Stimulated activated CD8-positive, alpha-beta memory T cell treated with anti-CD3 and anti-CD28 coated beads, Interleukin-4, amount 100 ng/mL, for 4 hours (primary cell): ENCODE data around the gene SRXN1.

Source experiments
- DNase-seq, 2 donors: peaks; one replicate each; pipeline ENCODE4 v3.0.0-alpha.2; 2020; ENCODE audit warnings: low read depth in 2 of 2, low spot score in 1 of 2

SRXN1 gene

DNA sequence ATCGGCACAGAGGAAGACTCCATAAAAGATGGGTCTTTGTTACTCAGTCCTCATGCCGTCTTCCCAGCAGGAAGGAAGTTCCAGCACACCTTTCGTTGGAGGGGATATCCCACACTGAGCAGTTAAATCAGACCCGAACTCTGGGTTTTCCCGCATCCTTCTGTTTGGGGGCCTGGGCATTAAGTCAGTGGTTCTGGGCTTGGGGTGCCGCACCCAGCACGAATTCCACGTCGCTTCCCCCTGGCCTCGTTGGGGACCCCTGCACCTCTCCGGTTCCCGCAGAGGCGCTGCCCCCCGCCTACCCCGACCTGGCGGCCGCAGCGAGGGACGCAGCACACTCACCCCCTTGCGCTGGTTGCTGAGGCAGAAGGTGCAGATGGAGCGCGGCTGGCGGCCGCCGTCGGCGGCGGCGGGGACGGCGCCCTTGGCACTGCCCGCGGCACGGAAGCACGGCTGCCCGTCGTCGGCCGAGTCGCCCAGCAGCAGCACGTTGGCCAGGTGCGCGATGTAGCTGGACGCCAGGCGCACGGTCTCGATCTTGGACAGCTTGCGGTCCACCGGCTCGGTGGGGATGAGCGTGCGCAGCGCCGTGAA, 43.5 kb downstream of the SRXN1 start:
- DNase-seq, result no peak

DNA sequence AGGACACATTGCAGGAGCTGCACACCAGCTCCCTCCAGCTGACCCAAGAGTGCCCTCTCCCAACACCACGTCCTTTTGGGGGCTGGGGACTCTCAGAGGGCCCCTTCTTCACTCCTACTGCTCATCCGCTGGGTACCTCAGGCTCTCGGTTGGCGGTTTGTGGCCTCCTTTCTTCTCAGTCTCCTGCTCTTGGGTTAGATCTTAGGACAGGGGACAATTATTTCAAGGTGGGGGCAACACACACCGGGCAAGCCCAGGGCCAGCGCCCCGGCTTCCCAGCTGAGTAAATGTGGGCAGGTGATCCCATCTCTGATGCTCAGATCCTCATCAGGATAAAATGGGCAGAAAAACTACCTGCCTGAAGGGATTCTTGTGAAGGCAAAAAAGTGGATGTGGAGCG, 44.0 kb downstream of the SRXN1 start:
- no peak for DNase-seq

DNA sequence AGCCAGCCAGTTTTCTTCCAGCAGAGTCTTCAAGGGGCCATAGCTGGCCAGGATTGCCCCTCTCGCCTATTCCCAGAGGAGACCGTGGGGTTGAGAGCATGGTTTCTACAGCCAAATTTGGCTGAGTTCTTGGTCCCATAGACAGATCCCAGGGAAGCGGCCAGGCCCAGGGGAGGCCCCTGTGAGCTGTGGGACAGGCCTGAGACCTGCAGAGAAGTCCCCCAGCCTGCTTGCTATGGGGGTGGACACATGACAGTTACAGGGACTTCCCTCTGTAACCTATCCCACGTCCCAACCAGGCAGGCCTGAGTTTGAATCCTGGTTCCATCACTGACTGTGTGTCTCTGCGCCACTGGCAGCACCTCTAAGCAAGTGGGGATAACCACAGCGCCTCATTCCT, 45.5 kb downstream of the SRXN1 start:
- no peak for DNase-seq

DNA sequence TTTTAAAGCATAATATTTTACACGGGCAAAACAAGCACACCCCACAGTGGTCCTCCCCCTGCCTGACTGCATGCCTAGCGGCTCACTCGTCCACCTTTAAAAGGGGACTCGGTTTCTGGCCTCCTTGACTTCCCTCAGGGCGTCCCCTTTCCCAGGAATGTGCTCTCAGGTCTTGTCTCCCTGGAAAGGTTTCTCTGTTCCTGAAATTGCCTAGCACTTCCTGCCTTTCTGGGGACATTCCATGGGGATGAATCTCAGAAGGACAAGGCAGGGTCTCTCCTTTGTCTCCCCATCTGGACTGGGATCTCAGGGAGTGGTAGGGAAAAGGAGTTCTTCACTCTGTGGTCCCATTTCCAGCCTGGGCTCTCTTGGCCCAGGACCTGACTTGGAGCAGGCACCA, 47.8 kb downstream of the SRXN1 start:
- DNase-seq, result no peak

DNA sequence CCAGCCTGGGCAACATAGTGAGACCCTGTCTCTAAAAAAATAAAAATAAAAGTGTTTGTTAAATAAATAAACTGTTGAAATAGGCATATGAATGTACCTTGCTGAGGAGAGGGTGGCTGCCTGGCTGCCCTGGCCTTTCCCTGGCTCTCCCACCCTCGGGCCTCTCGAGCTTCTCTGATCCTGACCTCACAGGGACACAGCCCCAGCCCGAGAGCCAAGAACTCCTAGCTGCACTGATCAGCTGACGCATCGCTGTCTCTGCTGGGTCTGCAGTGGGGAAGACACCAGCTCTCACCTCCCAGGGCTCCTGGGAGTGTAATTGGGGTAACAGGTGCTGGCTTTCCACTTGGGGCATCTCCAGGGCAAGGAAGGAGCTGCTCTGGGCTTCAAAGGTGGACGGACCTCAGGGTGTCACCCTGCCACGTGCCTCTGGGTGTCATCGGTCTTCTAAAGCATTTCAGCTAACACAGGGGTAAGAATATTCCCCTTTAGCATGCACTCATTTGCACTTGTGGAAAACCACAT, 49.8 kb downstream of the SRXN1 start:
- DNase-seq, result no peak

DNA sequence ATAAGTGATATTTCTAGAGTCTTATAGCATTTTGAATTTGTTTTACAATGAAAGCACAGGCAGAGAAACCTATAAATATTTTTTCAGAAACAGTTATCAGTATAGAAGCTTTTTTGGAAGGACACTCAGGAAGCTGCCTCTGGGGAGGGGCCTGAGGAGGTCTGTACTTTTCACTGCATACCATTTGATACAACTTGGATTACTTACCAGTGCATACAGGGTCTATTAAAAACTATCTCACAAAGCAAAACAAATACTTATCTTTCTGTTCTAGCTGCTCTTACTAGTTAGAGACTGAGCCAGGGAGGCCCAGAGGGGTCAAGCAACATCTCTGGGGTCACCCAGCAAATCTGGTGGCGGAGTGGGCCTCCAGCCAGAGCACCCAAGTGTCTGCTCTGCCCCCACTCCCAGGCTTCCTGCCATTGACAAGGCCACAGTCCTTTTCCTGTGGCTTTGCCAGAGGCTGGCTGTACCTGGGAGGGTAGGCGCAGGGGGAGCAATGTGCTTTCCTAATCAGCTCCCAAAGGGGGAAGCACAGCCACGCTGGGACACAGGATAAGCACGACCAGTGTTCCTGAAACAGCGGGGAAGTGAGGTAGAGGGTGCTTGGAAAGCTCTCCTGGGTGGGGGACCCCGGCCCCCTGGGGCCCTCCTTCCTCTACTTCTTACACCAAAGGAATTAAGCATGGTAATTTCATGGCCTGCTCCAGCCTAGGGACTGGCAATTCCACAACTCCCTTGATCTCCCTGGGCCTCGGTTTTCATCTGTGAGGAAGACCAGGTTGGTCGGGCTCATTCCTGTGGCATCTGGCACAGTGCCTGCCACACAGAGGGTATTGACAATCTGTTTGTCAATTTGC, 50.7 kb downstream of the SRXN1 start:
- DNase-seq, result no peak

DNA sequence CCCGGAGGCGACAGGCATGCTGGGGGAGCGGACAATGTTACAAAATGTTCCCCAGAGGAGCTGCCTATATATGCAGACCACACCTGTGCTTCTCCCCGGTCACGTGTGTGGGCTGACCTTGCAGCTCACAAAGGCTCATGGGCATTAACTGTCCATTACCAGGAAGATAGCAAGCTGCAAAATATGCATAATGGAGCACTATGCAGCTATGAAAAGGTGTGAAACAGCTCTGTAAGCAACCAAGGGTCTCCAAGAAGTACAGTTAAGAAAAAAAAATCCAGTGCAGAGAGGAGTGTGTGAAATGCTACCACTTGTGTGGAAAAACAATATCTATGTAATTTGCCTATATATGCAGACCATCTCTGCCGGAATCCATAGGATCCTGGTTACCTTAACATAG, 52.3 kb downstream of the SRXN1 start:
- DNase-seq, result no peak

DNA sequence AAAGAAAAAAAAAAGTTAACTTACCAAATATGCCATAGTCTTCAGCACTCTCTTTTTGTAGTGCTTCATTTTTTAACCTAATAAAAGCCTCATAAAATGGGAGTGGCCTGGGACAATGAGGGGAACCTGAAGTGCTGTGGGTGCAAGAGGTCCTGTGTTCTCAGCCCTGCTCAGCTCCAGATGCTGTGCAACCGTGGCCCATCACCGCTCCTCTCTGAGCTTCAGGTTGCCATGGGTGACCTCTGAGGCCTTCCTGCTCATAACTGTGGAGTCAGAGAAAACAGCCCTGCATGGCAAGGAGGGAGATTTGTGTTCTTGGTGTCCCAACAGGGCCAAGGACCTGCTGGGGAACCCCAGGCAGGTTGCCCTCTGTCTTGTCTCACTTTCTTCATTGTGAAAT, 52.9 kb downstream of the SRXN1 start:
- no peak for DNase-seq

DNA sequence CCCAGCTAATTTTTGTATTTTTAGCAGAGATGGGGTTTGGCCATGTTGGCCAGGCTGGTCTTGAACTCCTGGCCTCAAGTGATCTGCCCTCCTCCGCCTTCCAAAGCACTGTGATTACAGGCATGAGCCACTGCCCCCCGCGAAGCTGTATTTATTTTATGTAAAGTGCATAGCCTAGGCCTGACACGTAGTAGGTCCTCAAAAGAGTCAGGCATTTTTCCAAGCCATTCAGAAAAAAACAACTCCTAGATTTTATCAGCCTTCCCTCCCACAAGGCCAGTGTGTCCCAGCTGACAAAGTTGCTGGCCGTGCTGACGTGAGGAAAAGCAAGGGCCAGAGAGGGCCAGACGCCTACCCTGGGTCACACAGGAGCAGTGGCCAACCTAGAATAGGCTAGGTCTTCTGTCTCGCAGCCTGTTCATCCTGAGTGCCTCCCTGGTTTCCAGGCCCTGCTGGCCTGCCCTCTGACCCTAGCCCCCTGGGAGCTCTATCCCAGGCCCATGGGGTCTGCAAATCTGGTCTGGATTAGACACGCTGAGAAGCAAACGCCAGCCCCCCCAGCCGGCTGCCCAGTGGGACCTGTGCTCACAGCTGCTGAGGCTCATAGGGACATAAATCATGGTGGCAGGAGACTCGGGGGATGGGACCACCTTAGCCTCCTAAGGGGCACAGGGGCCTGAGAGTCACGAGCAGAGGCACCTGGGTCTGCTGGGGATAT, 54.7 kb downstream of the SRXN1 start:
- no peak for DNase-seq

DNA sequence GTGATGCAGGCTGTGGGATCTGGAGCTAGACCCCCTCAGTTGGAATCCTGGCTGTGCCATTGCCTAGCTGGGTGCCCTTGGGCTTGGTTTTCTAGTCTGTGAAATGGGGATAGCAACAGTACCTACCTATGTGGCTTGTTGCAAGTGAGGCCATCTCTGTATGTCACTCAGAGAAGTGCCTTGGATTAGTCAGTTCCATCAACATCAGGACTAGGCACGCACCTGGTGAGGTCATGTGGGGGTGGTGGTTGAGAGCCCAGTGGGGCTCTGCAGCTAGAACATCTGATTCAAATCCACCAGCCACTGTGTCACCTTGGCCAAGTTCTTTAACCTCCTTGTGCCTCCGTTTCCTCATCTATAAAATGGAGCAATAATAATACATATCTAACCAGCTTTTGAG, 55.4 kb downstream of the SRXN1 start:
- no peak for DNase-seq
